ENCODE measurements around the gene LRFN2.

The LRFN2 gene

DNA sequence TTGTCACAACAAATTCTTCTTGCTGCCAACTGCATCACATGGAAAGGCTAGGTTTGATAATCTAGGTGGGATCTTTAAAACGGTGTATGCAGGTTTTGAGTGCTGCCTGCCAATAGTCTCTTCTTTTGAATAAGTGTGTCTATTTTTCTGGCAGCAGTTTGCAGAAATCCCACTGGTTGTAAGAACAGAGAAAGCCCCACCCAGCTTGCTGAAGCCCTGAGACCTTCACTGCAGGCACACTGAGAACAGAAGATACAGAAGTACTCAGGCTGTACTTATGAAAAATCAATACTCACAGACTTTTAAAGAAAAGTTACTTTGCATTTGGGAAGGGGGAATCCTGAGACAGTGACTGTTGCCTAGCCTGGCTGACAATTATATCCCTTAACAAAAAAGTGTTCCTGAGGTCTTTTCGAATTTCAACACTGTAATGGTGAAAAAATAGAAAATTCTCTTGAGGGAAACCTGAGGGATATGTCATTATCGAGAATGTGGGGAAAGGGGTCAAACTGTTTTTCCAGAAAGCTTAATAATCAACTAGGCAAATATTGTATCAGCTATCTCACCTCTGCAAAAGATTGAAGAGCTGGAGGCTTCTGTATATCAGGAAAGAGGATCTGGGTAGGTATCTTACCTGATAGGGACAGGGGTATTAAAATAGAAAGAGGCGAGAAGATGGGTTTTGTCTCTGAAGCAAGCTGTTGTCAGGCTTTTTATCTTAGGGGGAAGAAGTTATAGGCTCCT is 199.9 kb downstream of the LRFN2 start:
- no peak for FAIRE-seq
- DNase-seq (ENCODE audit: insufficient read length, low spot score), result no peak

DNA sequence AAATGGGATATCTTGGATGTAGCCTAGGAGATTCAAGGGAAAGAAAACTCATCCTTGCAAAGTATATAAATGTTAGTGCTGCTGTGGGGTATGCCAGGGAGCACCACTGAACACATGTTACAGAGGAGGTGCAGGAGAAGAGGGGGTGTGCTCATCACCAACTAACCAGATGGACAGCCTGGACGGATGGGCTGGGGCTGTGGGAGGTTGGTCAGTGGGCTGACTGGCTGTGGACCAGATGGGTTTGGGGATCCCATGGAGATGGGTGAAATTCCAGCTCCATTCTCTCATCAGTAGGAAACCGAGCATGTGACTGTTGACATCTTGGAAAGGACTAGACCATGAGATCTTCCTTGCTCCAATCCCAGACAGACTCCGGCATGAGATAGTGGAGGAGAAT is 201.0 kb downstream of the LRFN2 start:
- DNase-seq (ENCODE audit: insufficient read length, low spot score) (no peak), FAIRE-seq (no peak)

DNA sequence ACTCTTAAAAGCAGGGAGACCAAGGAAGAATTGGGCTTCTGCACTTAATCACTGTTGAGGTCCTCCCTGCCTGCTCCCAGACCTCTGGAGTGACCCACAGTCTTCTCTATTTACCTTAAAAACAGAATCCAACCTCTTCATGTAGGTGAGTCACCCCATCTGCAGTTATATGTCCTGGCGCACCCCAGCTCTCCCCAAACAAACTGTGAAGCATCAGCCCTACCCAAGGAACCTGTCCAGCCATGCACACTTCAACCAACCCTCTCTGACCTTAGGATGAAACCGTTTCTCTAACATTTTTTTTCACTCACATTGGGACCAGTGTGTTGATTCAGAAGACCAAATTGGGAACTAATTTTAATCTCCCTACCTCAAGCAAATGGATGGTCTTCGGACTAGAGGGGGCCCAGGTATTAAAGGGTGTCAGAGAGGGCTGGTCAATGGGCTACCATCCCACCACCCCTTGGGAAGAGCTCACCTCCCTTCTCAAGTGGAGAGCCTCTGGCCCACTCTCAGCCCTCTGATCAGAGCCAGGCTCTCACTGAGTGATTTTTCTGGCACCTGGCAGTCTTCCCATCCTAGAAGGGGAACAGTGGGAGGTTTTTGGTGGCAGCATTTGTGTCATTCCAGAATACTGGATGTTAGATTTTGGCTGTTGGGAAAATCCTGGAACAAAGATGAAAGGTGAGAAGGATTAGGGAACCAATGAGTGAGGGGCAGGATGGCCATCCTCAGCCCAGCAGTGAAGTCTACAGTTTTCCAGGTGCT is 203.6 kb downstream of the LRFN2 start:
- FAIRE-seq (no peak), DNase-seq (ENCODE audit: insufficient read length, low spot score) (no peak)

DNA sequence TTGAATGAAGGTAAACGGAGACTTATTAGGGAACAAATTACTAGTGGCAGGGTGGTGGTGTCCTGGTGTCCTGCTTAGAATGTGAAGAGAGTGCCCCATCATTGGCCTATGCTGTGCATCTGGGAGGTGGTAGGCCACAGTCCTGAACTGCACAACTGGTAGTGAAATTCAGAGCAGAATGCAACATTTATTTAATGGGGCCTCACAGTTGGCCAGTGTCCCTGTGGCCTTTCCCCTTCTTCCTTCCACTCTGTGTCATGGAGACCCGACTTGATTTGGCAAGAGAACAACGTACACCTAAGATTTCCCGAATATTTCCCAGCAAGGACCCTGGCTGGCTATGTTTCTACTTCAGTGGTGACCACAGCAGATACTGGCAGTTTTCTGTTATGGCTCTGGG is 206.9 kb downstream of the LRFN2 start:
- no peak for FAIRE-seq
- DNase-seq (ENCODE audit: insufficient read length, low spot score), result no peak

DNA sequence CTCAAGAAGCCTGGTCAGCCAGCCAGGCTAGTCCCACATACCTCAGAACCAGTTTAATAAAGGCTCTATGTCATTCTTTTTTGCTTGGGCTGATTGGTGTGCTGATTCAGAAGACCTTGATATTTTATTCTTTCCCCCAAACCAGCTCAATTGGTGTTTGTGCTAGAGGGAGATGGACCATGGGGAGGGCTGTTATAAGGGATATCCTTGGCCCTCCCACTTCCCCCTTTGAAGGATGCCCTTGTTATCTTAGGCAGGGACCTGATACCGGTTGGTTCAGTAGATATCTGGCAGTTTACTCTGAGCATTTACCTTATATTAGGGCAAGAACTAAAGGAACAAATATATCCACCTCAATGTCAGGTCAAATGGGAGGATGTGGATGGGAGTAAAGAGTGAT is 207.4 kb downstream of the LRFN2 start:
- no peak for FAIRE-seq

DNA sequence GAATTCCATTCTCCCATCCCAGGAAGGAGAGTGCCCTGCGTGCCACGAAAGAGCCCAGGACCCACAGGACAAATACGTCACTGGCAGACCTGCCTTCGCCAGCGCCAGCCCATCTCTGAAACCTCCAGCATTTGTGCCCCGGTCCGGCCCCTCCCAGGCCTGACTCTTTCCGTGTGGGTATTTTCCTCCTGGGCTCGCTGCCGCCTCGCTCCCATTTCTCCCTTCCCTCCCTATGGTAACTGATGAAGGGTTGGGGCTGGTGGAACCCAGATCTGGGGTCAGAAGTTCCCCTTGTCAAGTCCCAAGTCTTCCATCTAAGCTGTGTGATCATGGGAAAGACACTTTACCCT is 208.5 kb downstream of the LRFN2 start:
- no peak for FAIRE-seq
- no peak for DNase-seq (ENCODE audit: insufficient read length, low spot score)

More for the DNA sequence above, 207.4 kb downstream of the LRFN2 start:
- DNase-seq (ENCODE audit: insufficient read length, low spot score), result no peak

DNA sequence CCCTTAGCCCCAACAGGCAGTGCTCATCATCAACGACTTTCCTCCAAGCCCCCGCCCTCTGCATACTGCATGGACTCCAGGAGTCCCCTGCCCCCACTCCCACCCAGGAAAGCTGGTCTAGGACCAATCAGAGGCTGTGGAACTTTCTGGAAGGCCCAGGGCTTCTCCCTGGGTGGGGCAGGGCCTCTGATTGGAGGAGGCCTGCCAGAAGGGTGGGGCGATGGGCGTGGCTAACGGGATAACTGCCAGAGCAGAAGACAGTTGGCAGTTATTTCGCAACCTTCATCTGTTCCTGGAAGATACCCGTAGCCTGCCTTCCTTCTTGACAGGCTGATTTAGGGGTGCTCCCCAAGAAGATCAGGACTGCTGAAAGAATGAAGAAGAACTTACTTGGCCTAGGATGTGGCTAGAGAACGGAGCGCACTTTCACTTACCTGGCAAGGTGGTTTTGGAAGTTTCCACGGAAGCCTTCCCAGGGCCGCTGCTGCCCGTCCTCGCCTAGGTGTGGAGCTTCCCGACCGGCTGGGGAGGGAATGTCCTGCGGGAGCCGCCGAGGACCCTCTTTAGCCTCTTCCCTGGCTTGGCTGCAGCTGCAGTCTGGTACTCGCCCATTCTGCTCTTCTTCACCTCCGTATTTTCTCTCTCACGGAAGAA is 209.0 kb downstream of the LRFN2 start:
- FAIRE-seq, result no peak

DNA sequence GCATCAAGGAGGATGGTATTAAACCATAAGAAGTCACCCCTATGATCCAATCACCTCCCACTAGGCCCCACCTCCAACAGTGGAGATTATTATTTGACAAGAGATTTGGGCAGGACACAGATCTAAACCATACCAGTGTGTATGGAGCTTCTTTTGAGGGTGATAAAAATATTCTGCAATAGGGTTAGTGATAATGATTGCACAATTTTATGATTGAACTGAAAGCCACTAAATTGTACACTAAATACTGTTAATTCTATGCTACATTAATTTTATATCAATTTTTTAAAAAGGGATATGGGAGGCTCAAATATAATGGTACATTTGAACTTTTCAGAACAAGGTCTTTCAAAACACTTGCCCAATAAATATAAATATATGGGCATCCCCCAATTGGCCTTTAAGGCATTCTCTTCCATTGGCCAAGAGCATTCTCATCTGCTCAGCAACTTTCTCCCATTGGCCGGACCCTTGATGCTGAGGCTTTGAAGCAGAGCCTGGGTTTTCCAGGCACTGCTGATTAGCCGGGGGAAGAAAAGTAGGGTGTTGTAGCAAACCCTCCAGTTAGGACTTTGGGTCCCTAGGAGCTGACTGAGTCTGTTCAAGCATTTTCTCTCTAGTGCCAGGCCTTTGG is 209.9 kb downstream of the LRFN2 start:
- FAIRE-seq (no peak), DNase-seq (ENCODE audit: insufficient read length, low spot score) (no peak)

More for the DNA sequence above, 209.0 kb downstream of the LRFN2 start:
- no peak for DNase-seq (ENCODE audit: insufficient read length, low spot score)

DNA sequence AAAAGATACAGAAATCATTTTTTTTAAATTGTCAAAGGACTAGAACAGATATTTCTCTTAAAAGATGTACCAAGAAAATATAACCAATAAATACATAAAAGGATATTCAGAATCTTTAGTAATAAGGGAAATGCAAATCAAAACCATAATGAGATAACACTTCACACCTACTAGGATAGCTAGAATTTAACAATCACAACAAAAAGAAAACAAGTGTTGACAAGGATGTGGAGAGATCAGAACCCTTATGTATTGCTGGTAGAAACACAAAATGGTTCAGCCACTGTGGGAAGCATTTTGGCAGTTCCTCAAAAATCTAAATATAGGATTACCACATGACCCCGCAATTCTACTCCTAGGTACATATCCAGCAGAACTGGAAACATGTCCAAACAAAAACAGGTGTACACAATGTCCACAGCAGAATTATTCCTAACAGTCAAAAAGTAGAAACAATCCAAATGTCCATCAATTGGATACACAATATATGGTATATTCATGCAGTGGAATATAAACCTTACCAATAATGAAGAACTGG is 211.0 kb downstream of the LRFN2 start:
- FAIRE-seq, result no peak
- no peak for DNase-seq (ENCODE audit: insufficient read length, low spot score)

DNA sequence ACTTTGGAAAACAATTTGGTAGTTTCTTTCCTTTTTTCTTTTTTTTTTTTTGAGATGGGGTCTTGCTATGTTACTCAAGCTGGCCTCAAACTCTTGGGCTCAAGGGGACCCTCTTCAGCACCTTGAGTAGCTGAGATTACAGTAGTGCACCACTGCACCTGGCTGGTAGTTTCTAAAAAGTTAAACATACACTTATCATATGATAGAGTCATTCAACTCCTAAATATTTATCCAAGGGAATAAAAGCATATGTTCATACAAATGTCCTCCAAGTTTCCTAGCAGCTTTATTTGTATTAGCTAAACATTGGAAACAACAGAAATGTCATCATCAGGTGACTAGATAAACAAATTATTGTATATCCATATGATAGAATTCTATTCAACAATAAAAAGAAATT is 213.9 kb downstream of the LRFN2 start:
- FAIRE-seq (no peak), DNase-seq (ENCODE audit: insufficient read length, low spot score) (no peak)

DNA sequence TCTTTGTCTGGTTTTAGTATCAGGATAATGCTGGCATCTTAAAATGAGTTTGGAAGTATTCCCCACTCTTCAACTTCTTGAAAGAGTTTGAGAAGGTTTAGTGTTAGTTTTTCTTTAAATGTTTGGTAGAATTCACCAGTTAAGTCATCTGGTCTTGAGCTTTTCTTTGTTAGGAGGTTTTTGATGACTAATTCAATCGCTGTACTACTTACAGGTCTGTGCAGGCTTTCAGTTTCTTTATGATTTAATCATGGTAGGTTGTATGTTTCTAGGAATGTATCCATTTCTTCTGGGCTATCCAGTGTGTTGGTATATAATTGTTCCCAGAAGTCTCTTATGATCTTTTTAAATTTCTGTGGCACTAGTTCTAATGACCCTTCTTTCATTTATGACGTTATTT is 215.5 kb downstream of the LRFN2 start:
- FAIRE-seq (no peak), DNase-seq (ENCODE audit: insufficient read length, low spot score) (no peak)

DNA sequence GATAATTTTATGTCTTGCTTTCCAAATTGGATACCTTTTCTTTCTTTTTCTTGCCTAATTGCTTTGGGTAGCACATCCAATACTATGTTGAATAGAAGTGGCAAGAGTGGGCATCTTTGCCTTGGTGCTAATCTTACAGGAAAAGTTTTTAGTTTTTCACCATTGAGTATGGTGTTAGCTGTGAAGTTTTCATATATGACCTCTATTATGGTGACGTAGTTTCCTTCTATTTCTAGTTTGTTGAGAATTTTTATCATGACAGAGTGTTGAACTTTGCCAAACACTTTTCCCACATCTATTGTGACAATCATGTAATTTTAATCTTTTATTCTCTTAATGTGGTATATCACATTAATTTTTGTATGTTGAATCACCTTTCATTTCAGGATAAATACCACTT is 216.1 kb downstream of the LRFN2 start:
- DNase-seq (ENCODE audit: insufficient read length, low spot score) (no peak), FAIRE-seq (no peak)

DNA sequence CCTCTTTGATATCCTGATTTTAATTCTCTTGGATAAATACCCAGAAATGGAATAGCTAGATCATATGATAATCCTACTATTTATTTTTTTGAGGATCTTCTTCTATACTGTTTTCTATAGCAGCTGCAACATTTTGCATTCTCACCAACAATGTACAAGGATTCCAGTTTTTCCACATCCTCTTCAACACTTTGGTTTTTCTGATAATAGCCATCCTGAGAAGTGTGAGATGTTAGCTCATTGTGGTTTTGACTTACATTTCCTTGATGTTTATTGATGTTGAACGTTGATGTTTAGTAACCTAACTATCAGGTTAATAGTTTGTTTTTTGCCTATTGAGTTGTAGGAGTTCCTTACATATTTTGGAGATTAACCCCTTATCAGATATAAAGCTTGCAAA is 217.3 kb downstream of the LRFN2 start:
- FAIRE-seq, result no peak

DNA sequence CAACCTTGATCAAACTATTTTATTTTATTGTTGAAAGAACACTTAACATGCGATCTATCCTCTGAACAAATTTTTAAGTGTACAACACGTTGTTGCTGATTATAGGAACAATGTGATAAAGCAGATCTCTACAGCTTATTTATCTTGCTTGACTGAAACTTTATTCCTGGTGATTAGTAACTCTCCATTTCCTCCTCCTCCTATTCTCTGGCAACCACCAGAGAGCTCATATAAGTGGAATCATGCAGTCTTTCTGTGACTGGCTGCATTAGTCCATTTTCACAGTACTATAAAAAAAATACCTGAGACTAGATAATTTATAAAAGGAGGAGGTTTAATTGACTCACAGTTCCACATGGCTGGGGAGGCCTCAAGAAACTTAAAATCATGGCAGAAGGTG is 218.1 kb downstream of the LRFN2 start:
- DNase-seq (ENCODE audit: insufficient read length, low spot score) (no peak), FAIRE-seq (no peak)

More for the DNA sequence above, 217.3 kb downstream of the LRFN2 start:
- no peak for DNase-seq (ENCODE audit: insufficient read length, low spot score)

DNA sequence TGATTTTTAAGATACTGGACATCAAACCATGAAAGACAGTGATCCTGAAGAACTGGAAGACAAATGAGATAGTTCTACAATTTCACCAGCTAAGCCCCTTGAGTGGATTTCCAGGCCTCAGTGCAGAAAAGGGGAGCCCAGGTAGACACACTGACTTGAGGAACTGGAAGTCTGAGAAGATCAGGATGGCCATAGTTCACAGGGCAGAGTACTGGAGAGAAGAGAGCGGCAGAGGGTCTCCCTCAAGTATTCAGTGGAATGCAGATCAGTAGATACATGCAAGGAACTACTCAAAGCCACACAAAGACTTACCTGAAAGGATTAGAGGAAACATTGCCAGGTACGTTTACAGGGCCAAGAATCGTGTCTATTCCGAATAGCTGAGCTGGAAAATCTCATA is 224.3 kb downstream of the LRFN2 start:
- DNase-seq (ENCODE audit: insufficient read length, low spot score), result no peak
- FAIRE-seq, result no peak

DNA sequence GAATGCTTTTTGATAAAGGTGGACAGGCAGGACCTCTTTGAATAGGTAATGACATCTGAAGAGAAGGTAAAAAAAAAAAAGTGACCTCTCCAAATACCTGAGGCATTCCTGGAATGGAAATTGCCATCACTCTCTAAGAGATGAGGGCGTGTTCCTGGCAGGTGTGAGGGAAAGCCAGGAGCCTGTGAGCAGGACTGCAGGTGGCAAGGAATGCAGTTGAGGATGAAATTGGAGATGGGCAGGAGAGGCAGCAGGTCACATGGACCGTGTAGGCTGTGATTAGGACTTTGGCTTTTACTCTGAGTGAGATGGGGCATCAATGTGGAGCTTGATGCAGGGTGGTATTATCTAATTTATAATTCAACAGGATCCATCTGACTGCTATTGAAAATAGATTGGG is 227.4 kb downstream of the LRFN2 start:
- FAIRE-seq, result no peak
- no peak for DNase-seq (ENCODE audit: insufficient read length, low spot score)

DNA sequence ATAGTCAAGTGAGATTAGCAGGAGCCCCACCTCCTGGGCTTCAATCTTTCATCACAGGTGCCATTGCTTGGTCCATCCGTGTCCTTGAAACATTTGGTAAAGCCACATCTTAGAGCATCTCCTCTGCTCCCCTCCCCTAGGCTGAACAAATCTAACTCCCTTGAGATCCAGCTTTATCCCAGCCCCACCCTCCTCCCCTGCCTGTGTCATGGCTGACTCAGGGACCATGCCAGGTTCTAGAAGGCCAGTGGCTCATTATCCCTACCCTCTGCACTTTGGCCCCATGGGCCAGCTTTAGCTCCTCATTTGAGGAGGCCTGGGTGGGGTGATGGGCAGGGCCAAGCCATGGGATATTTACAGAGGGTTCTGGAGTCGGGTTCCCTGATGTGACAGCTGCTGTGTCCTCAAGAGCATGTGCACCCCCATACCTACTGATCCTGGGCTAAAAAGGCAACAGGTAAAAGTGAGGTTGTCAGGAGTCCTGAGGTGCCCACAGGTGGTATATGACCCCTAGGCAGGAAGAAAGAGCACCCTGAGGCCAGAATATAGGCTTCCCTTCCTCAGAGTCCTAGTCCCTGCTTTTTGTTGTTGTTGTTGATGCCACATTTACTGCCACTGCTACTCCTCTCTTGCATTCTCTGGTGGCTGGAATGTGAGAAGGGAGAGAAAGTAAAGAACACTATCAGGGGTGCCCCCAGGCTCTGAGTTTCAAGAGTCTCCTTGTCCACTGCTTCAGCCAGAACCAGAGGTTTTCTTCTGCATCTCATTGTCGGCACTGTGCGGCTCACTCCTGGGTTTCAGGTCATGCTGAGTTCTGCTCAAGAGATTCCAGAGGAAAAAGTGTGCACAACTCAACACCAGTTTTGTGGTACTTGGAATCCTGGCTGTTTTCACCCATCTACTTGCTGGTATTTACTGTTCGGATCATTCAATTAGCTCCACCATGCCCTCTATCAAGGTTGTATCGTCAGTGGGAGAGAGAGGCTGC is 228.4 kb downstream of the LRFN2 start:
- no peak for DNase-seq (ENCODE audit: insufficient read length, low spot score)
- FAIRE-seq, result no peak

DNA sequence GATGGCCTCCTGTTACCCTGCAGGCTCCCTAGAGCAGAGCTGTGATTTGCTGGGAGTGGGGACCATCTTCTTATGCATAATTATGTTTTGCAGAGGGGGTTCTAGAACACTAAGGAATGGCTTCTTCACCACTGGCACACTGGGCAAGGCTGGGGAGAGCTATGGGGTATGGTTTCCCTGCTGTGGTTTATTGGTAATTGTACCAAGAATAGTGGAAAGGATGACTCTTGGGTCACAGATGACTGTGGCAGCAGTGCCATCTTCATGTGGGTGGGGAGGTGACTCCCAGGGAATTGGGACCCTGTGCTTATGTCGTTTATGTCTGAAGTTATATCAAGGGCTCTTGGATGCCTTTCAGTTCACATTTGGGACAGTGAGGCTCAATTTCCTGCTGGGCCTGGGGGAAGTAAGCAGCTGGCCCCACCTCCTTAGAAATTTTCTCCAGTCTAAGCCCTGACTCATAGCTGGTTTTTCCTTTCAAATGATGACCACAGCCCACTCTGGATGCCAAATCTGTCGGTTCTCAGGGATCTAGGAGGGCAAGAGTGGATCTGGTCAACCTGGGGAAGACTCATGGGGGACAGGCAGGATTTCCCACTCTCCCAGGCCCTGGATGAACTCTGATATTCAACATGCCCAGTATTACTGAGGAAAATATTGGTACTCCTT is 230.8 kb downstream of the LRFN2 start:
- FAIRE-seq, result no peak
- DNase-seq (ENCODE audit: insufficient read length, low spot score), result no peak

DNA sequence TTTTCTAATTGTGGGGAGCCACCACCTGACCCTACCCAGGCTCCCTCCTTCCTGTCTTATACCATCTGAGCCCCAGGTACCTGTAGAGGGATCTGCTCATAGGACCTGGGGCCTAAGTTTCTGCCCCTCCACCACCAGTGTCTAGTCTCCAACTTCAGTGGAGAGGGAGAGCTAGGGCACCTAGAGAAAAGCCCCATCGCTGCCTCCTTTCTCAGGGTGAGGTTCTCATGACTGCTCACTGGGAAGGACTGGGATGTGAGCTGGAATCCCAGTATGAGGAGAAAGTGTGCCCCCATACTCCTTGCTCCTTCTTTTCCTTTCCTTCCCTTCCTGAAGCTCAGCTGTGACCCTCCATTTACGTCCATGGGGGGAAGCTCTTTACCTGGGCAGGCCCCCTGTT is 231.6 kb downstream of the LRFN2 start:
- no peak for FAIRE-seq

More for the DNA sequence above, 231.6 kb downstream of the LRFN2 start:
- no peak for DNase-seq (ENCODE audit: insufficient read length, low spot score)

Data from HTR-8/SVneo (cell line).